GM18873 (cell line): ENCODE results near the gene WRNIP1.

Experiments
- ATAC-seq: cut with Tn5 transposase; IDR thresholded peaks from one replicate; pipeline ENCODE4 v1.9.1; 2021; ENCODE audit warnings: mild to moderate bottlenecking, moderate library complexity, moderate number of reproducible peaks; ENCODE audit not compliant: unreplicated experiment, low FRiP score

The WRNIP1 gene

DNA sequence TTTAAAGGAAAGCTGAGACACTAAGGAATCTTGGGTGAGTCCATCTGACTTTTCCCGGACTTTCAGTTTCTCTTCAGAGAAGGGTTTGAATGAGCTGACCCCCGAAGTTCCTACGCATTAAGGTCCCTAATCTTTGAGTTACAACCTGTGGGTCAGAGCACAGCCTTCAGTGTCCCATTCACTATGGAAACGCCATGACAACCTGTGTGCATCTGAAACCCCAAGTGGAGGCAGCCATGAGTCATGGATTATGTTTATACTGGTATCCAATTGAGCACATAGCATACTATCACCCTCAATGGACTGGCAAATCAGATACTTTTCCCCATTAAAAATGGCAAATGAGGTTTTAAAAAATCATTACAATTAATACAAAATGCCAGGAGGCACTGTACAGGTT is 25.9 kb upstream of the WRNIP1 start:
- no peak for ATAC-seq

DNA sequence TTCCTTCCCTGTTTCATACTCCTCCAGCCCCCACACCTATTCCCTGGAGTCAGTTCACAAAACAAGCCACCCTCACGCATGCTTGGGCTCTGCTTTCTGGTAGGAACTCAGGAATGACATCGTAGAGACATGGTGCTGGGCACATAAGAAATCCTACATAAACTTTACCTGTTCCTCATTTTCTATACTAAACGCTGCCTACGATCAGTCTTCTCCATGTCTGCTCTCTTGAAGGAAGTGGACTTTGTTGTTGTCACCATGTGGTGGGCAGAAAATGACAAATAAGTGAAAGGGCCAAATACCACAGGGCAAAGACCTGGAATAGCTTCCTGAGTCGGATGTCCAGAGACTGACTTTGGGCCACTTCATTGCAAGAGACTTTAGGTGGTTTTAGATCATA is 24.6 kb upstream of the WRNIP1 start:
- no peak for ATAC-seq

DNA sequence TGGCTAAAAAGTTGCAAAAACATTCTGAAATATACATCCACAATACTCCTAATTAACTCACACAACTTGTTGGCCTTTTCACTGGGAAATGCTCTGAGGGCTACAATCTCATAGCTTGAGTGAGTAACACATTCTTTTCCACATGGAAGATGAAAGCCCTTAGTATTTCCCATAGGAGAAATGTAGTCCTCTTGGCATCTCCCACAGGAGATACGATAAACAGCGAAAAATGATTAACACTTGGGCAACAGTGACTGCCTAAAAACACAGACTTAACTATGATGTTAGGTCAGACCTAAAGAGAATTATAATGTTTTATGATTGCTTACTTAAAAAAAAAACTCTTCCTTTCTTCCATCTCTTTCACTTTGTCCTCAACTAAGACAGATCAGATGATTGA is 23.4 kb upstream of the WRNIP1 start:
- no peak for ATAC-seq

DNA sequence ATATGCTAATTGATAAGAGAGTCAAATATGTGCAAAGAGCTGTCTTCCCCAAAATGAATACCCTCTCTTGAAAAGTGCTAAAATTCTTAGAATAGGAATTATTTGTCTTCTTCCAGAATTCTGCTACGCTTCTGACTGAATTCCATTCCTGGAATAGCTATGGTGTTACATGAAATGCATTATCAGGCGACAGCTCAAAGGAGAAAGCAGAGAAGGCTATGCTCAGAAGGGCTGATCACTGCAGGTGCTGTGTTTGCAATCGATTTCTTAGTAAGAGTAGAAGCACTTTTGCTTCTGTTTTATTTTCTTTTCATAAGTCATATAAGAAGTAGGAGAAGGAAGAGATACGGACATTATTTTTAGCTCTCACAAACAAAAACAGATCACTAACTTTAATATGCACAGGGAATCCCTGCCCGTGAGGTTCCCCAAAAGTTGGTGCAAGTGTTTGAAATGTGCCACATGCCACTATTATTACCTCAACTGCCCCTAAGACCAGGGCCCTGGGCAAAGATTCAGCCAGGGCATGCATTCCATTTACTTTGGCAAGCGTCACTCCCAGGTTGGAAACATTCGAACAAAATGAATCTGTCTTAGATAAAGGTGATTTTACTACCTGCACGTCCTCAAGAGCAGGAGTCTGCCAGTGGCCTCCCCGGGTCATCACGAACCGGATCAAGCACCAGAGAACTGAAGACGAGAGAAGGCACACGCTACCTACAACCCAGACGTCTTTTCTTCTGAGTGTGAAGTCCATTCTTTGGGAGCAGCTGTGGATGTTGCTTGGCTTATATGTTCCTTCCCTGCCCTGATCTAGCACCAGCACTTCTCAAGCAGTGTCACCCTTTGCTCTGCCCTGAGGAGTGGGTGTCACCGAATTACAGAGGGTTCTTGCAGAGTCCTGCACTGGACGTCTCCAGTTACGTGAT is 21.6 kb upstream of the WRNIP1 start:
- ATAC-seq: no peak

DNA sequence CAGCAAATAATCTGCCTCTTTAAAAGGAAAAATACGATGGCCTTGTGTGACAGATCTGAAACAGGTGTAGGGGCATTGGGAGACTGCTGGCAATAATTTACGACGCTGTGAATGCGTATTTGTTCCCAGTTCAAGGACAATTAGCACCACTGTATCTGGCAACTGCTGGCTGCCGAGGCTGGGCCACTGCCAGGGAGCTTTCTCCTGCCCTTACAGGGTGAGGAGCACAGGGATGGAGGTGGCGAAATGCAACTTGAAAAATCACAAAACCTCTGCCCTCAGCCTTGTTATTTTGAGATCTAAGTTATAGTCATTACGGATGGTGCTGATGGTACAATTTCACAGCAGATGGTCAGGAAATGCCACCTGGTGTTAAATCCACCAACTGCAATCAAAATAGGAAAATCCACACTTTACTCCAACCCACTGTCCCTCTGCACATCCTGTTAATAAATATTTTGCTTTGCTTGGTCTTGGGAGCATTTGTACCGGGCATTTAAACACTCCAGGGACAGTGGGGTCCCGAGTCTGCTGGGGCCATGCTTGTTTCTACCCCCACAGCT is 20.9 kb upstream of the WRNIP1 start:
- ATAC-seq: no peak

DNA sequence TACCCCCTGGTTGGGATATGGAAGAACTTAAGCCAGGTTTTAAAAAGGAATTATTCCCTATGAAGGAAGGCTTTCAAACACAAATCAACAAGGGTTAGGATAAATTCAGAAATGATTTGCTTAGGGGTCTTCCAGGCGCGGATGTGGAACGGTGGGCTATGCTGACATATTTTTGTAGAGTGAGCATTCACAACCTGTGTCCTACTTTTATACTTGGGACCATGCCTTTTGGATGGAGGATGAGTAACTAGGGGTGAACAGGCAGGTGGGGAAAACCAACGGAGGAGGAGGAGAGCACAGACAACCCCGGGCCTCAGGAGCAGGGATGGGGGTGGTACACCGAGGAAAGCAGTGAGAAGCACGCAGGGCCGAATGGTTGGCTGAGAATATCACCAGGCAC is 20.4 kb upstream of the WRNIP1 start:
- ATAC-seq: no peak

DNA sequence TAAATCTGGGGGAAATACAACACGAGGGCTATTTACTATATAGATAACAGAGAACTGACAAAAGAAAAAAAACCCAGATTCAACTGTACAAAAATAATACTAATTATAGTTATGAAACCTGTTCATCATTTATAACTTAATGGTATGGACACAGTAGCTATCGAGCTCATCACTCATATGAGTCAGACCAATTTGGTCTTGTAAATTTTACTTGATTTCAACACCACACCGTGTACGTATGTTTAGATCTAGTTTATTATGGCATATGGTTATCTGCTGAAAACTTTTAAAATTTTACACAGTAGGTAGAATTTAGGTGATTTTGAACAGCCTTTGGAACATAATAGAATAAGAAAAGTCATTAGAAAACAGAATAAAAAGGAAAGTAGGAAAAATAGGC is 19.9 kb upstream of the WRNIP1 start:
- no peak for ATAC-seq

DNA sequence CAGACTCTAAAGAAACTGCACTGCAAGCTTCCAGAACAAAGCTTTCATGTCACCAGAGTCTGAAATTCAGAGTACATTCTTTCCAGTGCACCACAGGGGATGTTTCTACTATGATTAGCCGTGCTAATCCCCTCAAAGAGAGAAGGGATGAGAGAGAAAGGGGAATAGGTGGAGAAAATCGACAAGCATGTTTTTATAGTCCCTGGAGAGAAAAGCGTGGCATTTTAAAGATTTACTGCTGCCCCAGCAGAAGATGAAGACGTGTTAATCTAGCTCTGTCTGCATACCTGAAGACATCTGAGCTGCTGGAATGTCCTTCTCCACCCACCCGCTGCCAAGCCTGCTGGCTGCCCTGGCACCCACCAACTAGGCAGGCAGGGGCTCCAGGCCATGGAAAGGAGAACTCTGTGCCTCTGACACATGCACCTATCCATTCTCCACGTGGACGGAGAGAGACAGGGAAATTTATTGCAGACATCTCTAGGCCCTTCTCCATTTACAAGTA is 18.6 kb upstream of the WRNIP1 start:
- ATAC-seq: no peak

DNA sequence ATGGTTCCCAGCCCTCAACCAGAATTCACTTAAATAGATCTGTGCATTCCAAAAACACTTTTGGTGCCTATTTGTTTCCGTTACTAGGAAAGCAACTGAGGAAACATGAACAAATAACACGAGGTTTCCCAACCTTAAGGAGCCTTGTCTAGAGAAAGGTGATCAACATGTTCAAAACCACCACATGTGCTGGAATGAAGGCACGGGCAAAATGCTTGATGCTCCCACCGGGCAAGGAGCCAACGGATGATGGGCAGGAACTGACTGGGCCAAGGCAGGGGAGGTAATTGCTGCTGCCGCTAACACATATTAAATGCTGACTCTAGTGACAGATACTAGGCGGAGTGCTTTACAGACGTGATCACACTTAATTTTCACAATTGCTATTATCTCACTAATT is 17.0 kb upstream of the WRNIP1 start:
- no peak for ATAC-seq

DNA sequence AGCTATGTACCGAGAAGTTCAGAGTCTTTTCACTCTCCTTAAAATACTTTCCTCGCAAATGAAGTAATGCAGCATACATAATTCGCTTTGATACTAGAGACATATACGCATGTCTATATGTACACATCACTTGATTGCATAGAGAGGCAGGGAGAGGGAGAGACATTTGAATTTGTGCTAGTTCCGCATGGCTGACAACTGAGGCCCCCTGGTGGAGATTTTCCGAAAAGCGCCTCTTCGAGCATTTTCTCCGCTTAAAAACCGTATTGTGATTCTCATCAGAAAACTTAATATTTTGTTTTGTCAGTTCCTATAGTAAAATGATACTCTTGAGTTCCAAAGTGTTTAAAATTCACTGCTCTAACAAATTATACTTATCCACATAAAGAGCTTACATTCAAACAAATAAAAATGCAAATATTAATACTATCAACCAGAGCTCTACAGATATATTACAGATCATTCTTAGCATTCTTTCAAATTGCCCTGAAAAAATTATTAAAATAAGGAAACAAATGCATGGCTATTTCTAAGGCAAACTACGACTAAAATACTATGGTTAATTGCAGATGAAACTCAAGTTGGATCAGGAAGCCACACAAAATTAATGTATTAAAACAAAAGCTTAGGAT is 15.1 kb upstream of the WRNIP1 start:
- no peak for ATAC-seq

DNA sequence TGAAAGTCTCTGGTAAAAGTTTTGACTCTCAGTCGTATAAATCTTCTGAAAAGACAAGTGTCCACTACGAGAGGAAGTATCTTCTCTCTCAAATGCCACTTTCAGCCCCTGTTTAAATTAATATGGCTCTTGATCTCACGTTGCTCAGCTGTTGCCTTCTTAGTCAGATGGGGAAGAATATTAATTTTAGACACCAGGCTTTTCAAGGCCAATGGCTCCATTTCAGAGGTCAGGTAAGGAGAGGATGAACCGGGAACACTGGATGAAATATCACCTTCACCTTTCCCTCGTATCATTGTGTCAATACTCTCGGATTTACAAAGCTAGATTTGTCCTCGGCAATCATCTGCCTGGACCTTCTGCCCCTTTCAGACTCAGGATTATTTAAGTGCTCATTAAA is 14.4 kb upstream of the WRNIP1 start, which contains the start of gene MYLK4:
MYLK4 (minus strand) TSS at position 91 of the 400 bp plus-strand sequence. CDS start 1,628 bp downstream, outside the sequence.
- no peak for ATAC-seq

DNA sequence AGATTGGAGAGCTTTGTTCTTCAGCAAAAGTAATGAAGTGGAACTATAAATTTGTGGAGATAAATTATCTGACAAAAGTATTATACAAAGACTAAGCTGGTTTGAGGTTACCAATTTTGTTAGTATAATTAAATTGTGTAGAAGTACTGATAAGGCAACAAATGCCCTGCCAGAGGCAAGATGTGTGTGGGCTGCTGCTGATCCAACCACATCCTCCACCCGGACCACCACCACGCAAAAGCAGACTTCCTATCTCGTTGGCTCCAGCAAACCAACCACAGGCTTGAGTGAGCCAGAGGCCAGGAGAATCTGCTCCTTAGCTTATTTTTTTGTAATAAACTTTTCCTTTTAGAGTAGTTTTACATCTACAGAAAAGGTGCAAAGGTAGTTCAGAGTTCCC is 13.3 kb upstream of the WRNIP1 start:
- ATAC-seq: no peak

DNA sequence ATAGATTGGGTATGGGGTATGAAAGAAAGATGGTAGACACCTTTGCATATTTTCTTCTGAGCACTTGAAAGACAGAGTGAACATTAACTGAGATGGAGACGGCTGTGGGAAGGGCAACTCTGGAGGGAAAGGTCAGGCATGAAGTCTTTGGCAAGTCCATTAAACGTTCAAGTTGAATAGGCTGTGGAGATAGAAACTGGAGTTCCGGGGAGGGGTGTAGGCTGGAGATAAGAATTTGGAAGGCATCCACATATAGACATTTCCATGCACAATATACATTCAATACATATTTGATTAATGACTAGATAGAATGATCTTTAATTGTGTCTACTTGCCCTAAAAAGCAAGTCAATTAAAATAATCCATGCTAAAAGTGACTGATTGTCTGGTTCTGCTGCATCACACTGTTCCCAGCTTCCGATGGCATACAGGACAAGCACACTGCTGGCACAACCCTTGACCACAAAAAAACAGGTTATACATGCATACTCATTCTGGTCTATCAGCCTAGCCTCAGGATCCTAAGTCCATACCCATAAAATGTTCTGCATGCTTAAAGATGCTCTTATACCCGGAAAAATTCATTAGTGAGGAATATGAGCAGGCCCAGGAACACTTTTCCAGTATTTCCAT is 12.6 kb upstream of the WRNIP1 start:
- no peak for ATAC-seq

DNA sequence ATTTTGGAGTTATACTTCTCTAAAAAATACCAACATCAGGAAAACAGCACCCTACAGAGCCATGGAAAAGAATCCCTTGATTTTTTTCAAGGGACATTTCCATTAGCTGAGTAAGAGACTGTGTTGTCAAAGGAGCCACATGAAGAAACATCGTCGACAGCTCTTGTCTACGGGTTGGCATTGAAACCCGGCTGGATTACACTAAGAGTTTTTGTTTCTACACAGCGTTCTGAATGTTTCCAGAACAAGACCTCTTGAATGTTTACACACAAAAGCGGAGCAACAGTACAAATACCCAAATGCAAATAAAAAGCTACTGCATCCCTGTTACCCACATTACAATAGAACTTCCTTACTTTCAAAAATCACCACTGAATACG is 12.1 kb upstream of the WRNIP1 start:
- ATAC-seq: no peak

DNA sequence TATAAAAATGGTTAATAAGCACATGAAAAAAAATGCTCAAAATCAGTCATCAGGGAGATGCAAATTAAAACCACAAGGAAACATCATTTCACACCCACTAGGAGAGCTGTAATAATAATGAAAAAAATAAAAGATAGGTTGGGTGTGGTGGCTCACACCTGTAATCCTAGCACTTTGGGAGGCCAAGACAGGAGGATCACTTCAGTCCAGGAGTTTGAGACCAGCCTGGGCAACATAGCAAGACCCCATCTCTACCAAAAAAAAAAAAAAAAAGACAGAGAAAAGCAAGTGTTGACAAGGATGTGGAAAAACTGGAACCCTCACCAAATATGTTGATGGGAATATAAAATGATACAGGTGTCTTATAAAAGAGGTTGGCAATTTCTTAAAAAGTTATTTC is 11.4 kb upstream of the WRNIP1 start:
- ATAC-seq: no peak

DNA sequence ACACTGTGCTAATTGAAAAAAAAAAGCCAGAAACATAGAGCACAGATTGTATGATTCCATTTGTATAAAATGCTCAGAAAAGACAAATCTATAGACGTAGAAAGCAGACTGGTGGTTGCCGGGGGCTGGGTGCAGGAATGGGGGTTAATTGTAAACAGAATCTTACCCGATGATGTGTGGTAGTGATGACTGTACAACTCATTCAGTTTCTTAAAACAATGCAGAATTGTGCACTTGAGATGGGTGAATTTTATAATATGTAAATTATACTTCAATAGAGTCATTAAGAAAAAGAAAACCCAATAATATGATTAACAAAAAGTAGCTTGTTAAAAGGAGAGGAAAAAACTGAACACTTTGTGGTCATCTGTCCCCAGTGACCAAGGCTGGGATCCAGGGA is 10.8 kb upstream of the WRNIP1 start:
- ATAC-seq: no peak

DNA sequence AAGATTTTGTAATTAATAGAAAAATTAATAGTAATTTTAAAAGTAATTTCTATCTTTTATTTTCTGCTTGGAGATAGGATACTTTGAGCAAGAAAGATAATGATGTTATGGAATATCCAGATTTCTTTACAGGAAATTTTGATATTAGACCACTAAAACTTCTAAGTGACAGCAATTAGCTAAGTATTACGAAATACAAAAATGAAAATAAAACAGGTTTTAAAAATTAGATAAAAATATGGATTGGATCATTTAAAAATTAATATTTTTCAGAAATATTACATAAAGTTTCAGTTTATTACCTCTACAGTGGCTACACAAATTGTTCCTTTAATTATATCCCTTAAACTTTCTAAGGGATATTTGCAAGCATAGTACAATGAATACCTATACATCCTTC is 10.3 kb upstream of the WRNIP1 start:
- ATAC-seq: no peak

DNA sequence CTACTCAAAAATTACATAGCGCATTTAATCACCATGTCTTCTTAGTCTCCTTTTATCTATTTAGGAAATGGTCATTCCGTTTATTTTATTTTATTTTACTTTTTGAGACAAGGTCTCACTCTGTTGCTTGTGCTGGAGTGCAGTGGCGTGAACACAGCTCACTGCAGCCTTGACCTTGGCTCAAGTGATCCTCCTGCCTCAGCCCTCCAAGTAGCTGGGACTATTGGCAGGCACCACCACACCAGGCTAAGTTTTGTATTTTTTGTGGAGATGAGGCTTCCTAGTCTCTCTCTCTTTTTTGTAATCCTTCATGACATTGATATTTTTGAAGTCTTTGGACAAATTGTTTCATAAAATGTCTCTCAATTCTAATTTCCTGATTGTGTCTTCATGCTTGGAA is 9.7 kb upstream of the WRNIP1 start:
- no peak for ATAC-seq

DNA sequence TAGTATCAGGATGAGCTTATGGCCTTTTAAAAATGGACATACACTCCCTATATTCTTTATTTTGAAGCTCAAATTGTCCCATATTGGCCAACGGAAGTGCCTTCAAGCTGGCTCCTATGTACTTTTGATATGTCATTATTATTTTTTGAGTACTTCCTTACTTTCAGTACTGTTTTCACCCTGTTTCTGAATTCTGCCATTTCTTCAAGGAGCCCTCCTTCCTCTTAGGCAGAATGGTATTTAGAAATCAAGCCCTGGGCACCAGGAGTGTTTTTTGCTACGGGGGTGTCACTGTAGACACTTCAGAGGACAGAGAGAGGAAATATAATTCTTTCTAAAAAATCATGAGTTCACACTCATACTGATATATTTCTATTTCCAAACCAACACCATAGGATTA is 9.0 kb upstream of the WRNIP1 start:
- no peak for ATAC-seq

DNA sequence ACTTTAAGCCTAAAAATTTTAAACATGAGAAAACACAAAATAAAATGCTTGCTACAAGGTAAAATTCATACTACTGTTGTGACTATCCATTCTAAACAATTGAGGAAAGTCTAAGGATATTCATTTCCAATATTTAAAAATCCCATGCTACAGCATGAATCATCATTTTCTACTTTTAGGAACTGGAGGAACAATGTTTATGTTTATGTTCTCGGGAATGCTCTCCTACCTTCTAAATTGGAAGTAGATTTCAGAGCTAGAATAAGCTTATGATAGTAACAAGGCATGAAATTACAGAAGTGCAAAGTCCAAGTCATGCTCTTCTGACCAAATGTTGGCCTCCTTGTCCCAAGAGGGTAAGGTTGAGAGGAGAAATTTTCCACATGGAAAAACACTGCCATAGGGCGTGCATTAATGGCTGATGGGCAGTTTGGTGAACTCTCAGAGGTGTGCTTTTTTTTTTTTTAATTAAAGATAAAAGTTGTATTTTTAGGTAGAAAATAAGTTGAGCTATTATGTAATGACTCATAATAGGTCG is 8.4 kb upstream of the WRNIP1 start:
- ATAC-seq: no peak

DNA sequence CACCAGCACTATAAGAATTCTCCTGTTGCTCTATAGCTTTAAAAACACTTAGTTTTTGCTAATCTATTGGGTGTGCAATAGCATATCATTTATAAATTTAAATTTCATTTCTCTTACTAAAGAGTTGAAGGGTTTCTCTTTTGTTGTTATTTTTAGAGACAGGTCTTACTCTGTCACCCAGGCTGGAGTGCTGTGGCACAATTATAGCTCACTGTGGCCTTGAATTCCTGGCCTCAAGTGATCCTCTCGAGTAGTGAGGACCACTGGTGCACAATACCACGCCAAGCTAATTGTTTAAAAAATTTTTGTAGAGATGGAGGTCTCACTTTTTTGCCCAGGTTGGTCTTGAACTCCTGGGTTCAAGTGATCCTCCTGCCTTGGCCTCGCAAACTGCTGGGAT is 6.2 kb upstream of the WRNIP1 start:
- no peak for ATAC-seq
